SU-DHL-6 (cell line): ENCODE measurements around the gene HMGCL.

Source experiments
- CTCF ChIP-seq: fragments of 200-600 bp; sonication (generic); IDR thresholded peaks from one replicate; pipeline ENCODE4 v1.5.1; 2017; ENCODE audit warnings: antibody characterized with exemption, mild to moderate bottlenecking, low read length, moderate library complexity; ENCODE audit not compliant: insufficient read depth, poor library complexity, severe bottlenecking
- EZH2phosphoT487 ChIP-seq: fragments of 200-600 bp; sonication (generic), shearing (Covaris generic); conservative IDR thresholded peaks from 2 replicates; pipeline ENCODE4 v1.6.1; 2018; ENCODE audit warnings: mild to moderate bottlenecking, antibody characterized with exemption, low read length, moderate library complexity, mixed read lengths

DNA sequence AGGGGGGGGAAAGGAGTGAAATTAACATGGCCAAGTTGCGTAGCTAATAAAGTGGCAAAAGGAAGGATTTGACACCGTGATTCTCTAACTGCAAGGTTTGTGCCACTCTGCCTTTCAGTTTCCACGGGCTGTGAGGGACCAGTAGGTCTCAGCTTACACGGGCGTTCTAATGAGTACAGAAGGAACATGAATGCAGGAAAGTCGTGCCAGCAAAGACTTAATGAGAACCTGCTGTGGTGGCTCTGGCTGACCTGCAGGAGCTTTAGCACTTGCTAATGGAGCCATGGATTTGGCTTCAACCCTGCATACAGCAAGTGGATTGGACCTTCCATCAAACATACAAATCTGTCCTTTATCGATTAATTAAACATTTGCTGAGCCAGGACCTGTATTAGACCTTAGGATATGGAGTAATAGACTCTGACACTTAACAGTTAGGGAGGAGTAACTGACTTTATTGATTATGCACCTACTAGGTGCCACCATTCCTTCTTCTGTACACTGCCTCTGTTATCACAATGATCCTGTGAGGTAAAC lies 62.1 kb downstream of the HMGCL start:
- TF ChIP-seq CTCF (no peak), EZH2phosphoT487 (no peak)
